GM12865 (cell line): ENCODE measurements around the gene TSHZ2.
"Not testable (repeated sequence)": the region's sequence is repeated elsewhere in the genome, so short reads cannot be mapped to it uniquely, and the experiment has no call there.

Experiments
- DNase-seq: peaks from one replicate; pipeline ENCODE4 v3.0.0; 2010; ENCODE audit warnings: low read depth
- H3K4me3 ChIP-seq: 2 replicates; pipeline ENCODE4 v1.5.1; 2011; ENCODE audit warnings: mild to moderate bottlenecking, low read depth, low read length, control low read depth
- TF ChIP-seq, protein P1 (sequence below): IDR thresholded peaks from 2 replicates; pipeline ENCODE4 v1.5.1; 2011; ENCODE audit warnings: low read length, control low read depth, low read depth, inconsistent platforms; ENCODE audit not compliant: insufficient read depth; ENCODE audit errors: missing control alignments

The TSHZ2 gene

GRCh38 chr20:53497246-53497645 is 525.1 kb downstream of the TSHZ2 start:
- TF ChIP-seq, protein P1, sequence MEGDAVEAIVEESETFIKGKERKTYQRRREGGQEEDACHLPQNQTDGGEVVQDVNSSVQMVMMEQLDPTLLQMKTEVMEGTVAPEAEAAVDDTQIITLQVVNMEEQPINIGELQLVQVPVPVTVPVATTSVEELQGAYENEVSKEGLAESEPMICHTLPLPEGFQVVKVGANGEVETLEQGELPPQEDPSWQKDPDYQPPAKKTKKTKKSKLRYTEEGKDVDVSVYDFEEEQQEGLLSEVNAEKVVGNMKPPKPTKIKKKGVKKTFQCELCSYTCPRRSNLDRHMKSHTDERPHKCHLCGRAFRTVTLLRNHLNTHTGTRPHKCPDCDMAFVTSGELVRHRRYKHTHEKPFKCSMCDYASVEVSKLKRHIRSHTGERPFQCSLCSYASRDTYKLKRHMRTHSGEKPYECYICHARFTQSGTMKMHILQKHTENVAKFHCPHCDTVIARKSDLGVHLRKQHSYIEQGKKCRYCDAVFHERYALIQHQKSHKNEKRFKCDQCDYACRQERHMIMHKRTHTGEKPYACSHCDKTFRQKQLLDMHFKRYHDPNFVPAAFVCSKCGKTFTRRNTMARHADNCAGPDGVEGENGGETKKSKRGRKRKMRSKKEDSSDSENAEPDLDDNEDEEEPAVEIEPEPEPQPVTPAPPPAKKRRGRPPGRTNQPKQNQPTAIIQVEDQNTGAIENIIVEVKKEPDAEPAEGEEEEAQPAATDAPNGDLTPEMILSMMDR = no peak
- DNase-seq = no peak
- no peak overlapping the region for H3K4me3 ChIP-seq

DNA sequence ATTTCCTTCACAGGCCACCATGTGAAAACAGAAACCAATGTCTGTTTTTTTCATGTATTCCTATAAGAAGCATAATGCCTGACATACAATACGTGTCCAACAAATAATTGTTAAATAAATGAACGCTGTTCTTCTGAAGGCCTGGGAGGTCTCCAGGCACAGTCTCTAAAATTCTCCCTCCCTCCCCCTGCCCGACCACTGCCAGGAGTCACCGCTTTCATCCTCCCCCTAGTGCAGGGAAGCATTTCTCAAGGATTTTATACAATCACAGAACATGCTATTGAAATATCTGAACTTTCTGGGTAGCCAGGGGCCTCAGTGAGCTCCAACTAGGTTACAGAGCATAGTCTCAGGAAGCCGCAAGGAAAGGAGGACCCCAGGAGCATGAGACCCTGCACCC is 526.2 kb downstream of the TSHZ2 start:
- DNase-seq = no peak
- no peak overlapping the region for H3K4me3 ChIP-seq
- TF ChIP-seq, protein P1 = no peak

DNA sequence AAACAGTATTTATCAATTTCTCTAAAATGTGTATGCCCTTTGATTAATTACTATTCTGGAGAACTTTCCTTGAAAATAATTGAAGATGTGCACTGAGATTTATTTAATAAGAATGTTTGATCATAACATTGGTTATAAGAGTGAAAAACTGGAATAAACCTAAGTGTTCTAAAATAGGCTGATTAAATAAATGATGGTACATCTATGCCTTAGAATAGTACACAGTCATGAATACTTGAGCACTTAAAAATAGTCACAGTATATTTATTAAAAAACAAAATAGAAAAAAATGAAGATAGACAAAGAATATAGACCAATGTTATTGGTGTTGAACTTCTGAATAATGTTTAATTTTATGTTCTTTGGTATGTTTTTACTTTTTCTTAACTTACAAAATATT is 528.5 kb downstream of the TSHZ2 start:
- no peak overlapping the region for H3K4me3 ChIP-seq
- TF ChIP-seq, protein P1 = no peak
- DNase-seq = no peak

GRCh38 chr20:53502820-53503219 is 530.7 kb downstream of the TSHZ2 start:
- no peak for DNase-seq
- TF ChIP-seq, protein P1 = no peak
- H3K4me3 ChIP-seq = no peak overlapping the region

DNA sequence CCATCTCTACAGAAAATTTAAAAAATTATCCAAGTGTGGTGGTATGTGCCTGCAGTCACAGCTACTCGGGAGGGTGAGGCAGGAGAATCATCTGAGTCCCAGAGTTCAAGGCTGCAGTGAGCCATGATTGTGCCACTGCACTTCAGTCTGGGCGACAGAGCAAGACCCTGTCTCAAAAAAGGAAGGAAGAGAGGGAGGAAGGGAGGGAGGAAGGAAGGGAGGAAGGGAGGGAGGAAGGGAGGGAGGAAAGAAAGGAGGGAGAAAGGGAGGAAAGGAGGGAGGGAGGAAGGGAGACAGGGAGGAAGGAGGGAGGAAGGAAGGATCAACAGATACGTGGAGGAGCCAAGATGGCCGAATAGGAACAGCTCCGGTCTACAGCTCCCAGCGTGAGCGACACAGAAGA is 531.4 kb downstream of the TSHZ2 start:
- no peak overlapping the region for H3K4me3 ChIP-seq
- no peak for DNase-seq

DNA sequence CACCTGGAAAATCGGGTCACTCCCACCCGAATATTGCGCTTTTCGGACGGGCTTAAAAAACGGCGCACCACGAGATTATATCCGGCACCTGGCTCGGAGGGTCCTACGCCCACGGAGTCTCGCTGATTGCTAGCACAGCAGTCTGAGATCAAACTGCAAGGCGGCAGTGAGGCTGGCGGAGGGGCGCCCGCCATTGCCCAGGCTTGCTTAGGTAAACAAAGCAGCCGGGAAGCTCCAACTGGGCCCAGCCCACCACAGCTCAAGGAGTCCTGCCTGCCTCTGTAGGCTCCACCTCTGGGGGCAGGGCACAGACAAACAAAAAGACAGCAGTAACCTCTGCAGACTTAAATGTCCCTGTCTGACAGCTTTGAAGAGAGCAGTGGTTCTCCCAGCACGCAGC is 531.9 kb downstream of the TSHZ2 start:
- DNase-seq, H3K4me3 ChIP-seq: not testable (repeated sequence)

More for the DNA sequence above, 531.4 kb downstream of the TSHZ2 start:
- TF ChIP-seq, protein P1 = no peak

DNA sequence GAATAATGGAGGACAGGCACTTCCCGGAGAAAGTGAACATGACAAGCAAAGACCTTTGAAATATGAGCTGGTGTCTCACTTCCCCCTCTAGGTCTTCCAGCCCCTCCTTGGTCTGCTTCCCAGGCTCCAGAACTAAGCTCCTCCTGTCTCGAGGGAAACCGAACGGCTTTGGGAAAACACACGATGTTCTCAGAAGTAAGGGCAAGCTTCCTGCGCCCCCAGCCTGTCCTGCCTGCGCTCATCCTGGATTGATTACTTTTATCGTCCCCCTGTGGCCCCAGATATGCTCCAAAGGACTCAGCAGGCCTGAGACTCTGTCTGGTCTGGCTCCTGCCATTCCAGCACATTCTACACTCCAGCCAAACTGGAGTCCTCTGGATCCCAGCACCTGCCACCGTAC is 538.1 kb downstream of the TSHZ2 start:
- DNase-seq = no peak
- TF ChIP-seq, protein P1 = no peak
- no peak overlapping the region for H3K4me3 ChIP-seq

DNA sequence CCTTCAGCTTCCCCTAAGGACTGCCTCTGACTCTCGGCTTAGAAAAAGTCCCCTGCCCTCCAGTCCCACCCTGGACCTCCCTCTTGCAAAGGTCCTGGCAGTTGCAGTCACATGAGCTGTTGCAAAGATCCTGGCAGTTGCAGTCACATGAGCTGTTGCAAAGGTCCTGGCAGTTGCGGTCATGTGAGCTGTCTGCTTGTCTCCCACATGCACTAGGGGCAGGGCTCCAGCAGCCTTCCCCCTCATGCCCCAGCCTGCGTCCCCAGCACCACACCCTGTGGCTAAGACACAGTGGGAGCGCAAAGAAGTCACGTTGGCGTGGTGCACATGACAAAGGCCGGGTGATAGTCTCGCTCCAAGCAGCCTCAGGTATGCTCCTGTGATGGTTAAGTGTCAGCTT is 538.5 kb downstream of the TSHZ2 start:
- H3K4me3 ChIP-seq = no peak overlapping the region
- DNase-seq = no peak
- TF ChIP-seq, protein P1 = no peak
